OCI-LY1 (cell line): Measurements from ENCODE around the gene CPLX1.

Source experiments
- H2AFZ ChIP-seq: fragments of 200-600 bp; sonication (generic), shearing (Covaris generic); 2 replicates; pipeline ENCODE4 v1.6.0; 2014; ENCODE audit warnings: antibody characterized with exemption, mild to moderate bottlenecking, low read length
- H3F3A ChIP-seq: fragments of 200-600 bp; sonication (generic), shearing (Covaris generic); 2 replicates; pipeline ENCODE4 v1.6.0; 2014; ENCODE audit warnings: mild to moderate bottlenecking, antibody characterized with exemption, low read length, moderate library complexity; ENCODE audit not compliant: insufficient read depth
- H3K27ac ChIP-seq: fragments of 200-600 bp; sonication (generic); 2 replicates; pipeline ENCODE4 v1.5.1; 2014; ENCODE audit warnings: low read length, mixed run types, mild to moderate bottlenecking, low read depth; ENCODE audit not compliant: poor library complexity, severe bottlenecking
- H3K27me3 ChIP-seq: fragments of 200-600 bp; sonication (generic); 2 replicates; pipeline ENCODE4 v1.6.0; 2014; ENCODE audit warnings: antibody characterized with exemption, mild to moderate bottlenecking, low read length, moderate library complexity; ENCODE audit not compliant: insufficient read depth
- H3K36me3 ChIP-seq: fragments of 200-600 bp; sonication (generic); 2 replicates; pipeline ENCODE4 v1.6.1; 2014; ENCODE audit warnings: mild to moderate bottlenecking, antibody characterized with exemption, low read length, moderate library complexity, mixed read lengths; ENCODE audit not compliant: insufficient read depth
- H3K4me1 ChIP-seq: fragments of 200-600 bp; sonication (generic); 2 replicates; pipeline ENCODE4 v1.5.1; 2014; ENCODE audit warnings: mild to moderate bottlenecking, low read length, moderate library complexity; ENCODE audit not compliant: insufficient read depth, severe bottlenecking
- H3K4me2 ChIP-seq: fragments of 200-600 bp; sonication (generic), shearing (Covaris generic); 2 replicates; pipeline ENCODE4 v1.6.1; 2014; ENCODE audit warnings: low read length
- H3K4me3 ChIP-seq: fragments of 200-600 bp; sonication (generic); 2 replicates; pipeline ENCODE4 v1.5.1; 2014; ENCODE audit warnings: low read length, low read depth, mild to moderate bottlenecking, mixed read lengths; ENCODE audit not compliant: poor library complexity, severe bottlenecking
- H3K79me2 ChIP-seq: fragments of 200-600 bp; shearing (Covaris generic); 2 replicates; pipeline ENCODE4 v1.6.1; 2016; ENCODE audit warnings: mixed run types, low read length, mixed read lengths; ENCODE audit not compliant: insufficient read depth
- H3K9ac ChIP-seq: fragments of 200-600 bp; sonication (generic), shearing (Covaris generic); 2 replicates; pipeline ENCODE4 v1.6.1; 2014; ENCODE audit warnings: mild to moderate bottlenecking, low read length, mixed read lengths
- H3K9me2 ChIP-seq: fragments of 200-600 bp; sonication (generic), shearing (Covaris generic); 2 replicates; pipeline ENCODE4 v1.6.1; 2014; ENCODE audit warnings: low read depth, mild to moderate bottlenecking, low read length, mixed read lengths
- H3K9me3 ChIP-seq: fragments of 200-600 bp; shearing (Covaris generic); 2 replicates; pipeline ENCODE4 v1.6.1; 2014; ENCODE audit warnings: low read length, mixed read lengths
- H4K20me1 ChIP-seq: fragments of 200-600 bp; sonication (generic), shearing (Covaris generic); 2 replicates; pipeline ENCODE4 v1.6.0; 2016; ENCODE audit warnings: mild to moderate bottlenecking, low read length; ENCODE audit not compliant: insufficient read depth
- EZH2 ChIP-seq: fragments of 200-600 bp; sonication (generic), shearing (Covaris generic); IDR thresholded peaks from 2 replicates; pipeline ENCODE4 v1.8.0; 2017; ENCODE audit warnings: borderline replicate concordance, mixed run types, mild to moderate bottlenecking, antibody characterized with exemption, low read length, moderate library complexity, mixed read lengths
- TF ChIP-seq, protein P1 (sequence below): fragments of 200-600 bp; sonication (generic), shearing (Covaris generic); IDR thresholded peaks from 2 replicates; pipeline ENCODE4 v1.5.1; 2017; ENCODE audit warnings: mild to moderate bottlenecking, antibody characterized with exemption, low read length, moderate library complexity, mixed read lengths

CPLX1 gene

DNA sequence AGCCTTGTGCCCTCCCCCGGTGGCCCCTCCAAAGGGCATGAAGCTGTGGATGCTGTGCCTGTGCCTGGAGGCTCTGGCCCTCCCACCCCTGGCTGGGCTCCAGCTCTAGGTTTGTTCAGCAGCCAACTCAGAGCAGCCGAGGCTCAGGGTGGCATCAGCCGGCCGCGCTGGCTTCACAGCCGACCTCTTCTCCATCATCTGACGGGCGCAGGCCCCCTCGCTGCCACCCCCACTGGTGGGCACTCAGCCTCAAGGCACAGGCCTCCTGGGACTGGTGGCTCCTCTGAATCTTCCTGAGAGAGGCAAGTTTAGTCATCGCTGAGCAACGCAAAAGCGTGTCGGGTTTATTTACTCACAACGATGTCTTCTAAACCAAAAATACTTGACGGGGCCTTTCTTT lies 74.3 kb downstream of the CPLX1 start:
- Histone ChIP-seq H4K20me1 (no peaks in the 10 kb centered on the region), H3K27me3 (no peaks in the 10 kb centered on the region), H3F3A (no peaks in the 10 kb centered on the region), H3K36me3 (peaks cover 6% of the 10 kb centered on the region; the same call in 1 of the 2 replicates), H3K9me3 (no peaks in the 10 kb centered on the region), H3K79me2 (no peaks in the 10 kb centered on the region), H2AFZ (no peak overlapping the region), H3K27ac (no peak overlapping the region), H3K9me2 (no peaks in the 10 kb centered on the region), H3K4me2 (no peak overlapping the region), H3K4me1 (no peaks in the 10 kb centered on the region), H3K4me3 (no peak overlapping the region), H3K9ac (no peak overlapping the region)
- TF ChIP-seq, protein P1, sequence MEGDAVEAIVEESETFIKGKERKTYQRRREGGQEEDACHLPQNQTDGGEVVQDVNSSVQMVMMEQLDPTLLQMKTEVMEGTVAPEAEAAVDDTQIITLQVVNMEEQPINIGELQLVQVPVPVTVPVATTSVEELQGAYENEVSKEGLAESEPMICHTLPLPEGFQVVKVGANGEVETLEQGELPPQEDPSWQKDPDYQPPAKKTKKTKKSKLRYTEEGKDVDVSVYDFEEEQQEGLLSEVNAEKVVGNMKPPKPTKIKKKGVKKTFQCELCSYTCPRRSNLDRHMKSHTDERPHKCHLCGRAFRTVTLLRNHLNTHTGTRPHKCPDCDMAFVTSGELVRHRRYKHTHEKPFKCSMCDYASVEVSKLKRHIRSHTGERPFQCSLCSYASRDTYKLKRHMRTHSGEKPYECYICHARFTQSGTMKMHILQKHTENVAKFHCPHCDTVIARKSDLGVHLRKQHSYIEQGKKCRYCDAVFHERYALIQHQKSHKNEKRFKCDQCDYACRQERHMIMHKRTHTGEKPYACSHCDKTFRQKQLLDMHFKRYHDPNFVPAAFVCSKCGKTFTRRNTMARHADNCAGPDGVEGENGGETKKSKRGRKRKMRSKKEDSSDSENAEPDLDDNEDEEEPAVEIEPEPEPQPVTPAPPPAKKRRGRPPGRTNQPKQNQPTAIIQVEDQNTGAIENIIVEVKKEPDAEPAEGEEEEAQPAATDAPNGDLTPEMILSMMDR: no peak
- TF ChIP-seq EZH2: no peak

GRCh38 chr4:749698-750666 lies 75.9 kb downstream of the CPLX1 start:
- Histone ChIP-seq H3K9me3 (no peaks in the 10 kb centered on the region), H4K20me1 (no peaks in the 10 kb centered on the region), H2AFZ (no peak overlapping the region), H3K9ac (no peak overlapping the region), H3K9me2 (no peaks in the 10 kb centered on the region), H3K4me2 (no peak overlapping the region), H3K4me3 (no peak overlapping the region), H3K79me2 (no peaks in the 10 kb centered on the region), H3K27ac (no peak overlapping the region), H3K36me3 (peaks cover 6% of the 10 kb centered on the region; the same call in 1 of the 2 replicates), H3K27me3 (no peaks in the 10 kb centered on the region), H3F3A (no peaks in the 10 kb centered on the region), H3K4me1 (no peaks in the 10 kb centered on the region)
- TF ChIP-seq EZH2: no peak
- TF ChIP-seq, protein P1: no peak

- no peaks in the 10 kb centered on the region for H3K9me2 ChIP-seq
- no peaks in the 10 kb centered on the region for H3K27me3 ChIP-seq
- peaks cover 6% of the 10 kb centered on the region; the same call in 1 of the 2 replicates for H3K36me3 ChIP-seq
- H3K4me1 ChIP-seq: no peaks in the 10 kb centered on the region
- no peak overlapping the region for H3K4me2 ChIP-seq
- no peak overlapping the region for H3K9ac ChIP-seq
- no peak overlapping the region for H2AFZ ChIP-seq
- H3K79me2 ChIP-seq: no peaks in the 10 kb centered on the region
- no peaks in the 10 kb centered on the region for H3F3A ChIP-seq
- no peak for TF ChIP-seq EZH2
- TF ChIP-seq, protein P1: no peak
- H3K4me3 ChIP-seq: no peak overlapping the region
- no peaks in the 10 kb centered on the region for H3K9me3 ChIP-seq
- H3K27ac ChIP-seq: no peak overlapping the region
- no peaks in the 10 kb centered on the region for H4K20me1 ChIP-seq
These were observed 77.5 kb downstream of the CPLX1 start for GRCh38 chr4:748461-748860.
